Stimulated activated CD4-positive, alpha-beta T cell treated with anti-CD3 and anti-CD28 coated beads, Interleukin-15, amount 100 ng/mL, for 1 hour (primary cell): ENCODE data around the gene GNAI1.

ENCODE experiments used
- DNase-seq, 2 donors: peaks; one replicate each; pipeline ENCODE4 v3.0.0-alpha.2; 2020; ENCODE audit warnings: low read depth in 1 of 2, low spot score in 1 of 2

GNAI1 gene

DNA sequence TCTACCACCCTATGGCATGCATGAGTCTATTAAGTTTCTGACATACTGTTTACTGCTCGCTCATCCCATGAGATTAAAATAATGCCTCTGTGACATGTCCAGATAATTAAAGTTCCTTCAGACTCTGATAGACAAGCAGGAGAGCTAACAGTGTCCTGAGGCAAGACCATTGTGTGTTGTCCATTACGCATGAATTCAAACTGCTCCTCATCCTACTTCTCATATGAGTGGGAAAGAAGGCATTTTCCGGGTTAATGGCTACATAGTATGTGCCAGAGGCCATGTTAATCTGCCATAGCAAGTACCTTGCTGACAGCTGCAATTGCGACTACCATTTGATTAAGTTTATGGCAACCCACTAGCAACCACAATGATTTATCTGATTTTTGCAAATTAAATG is 113.3 kb downstream of the GNAI1 start:
- no peak for DNase-seq

GRCh38 chr7:80249184-80249583 is 114.6 kb downstream of the GNAI1 start:
- DNase-seq, result no peak

- DNase-seq, result no peak
Measured at GRCh38 chr7:80249619-80250295, 115.1 kb downstream of the GNAI1 start.

DNA sequence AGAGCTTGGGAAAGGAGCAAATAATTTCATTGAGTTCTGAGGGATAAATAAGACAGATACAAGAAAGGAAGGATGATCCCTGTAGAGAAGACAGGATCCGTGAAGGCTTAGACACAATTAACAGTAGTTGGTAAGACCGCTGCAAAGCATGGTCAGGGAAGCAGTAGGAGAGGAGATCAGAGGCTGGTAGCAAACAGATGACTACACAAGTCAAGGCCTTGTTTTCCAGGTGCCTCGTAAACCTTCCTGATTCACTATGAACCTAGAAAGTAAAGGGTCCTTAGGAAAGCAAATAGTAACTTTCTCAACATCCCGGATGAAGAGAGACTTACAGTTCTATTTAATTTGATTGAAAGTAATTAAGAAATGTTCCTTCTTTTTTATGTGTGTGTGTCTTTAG is 118.6 kb downstream of the GNAI1 start:
- no peak for DNase-seq

- no peak for DNase-seq
Measured at GRCh38 chr7:80253653-80254052, 119.0 kb downstream of the GNAI1 start.

- DNase-seq, result no peak
Measured at GRCh38 chr7:80255656-80256055, 121.0 kb downstream of the GNAI1 start.

- DNase-seq, result no peak
Measured at GRCh38 chr7:80257756-80258155, 123.1 kb downstream of the GNAI1 start.

- DNase-seq, result no peak
Measured at GRCh38 chr7:80260606-80261005, 126.0 kb downstream of the GNAI1 start.

- DNase-seq, result no peak
Measured at GRCh38 chr7:80263333-80263732, 128.7 kb downstream of the GNAI1 start.

- no peak for DNase-seq
Measured at GRCh38 chr7:80263821-80264220, 129.2 kb downstream of the GNAI1 start.

GRCh38 chr7:80264769-80265495 is 130.3 kb downstream of the GNAI1 start:
- no peak for DNase-seq

DNA sequence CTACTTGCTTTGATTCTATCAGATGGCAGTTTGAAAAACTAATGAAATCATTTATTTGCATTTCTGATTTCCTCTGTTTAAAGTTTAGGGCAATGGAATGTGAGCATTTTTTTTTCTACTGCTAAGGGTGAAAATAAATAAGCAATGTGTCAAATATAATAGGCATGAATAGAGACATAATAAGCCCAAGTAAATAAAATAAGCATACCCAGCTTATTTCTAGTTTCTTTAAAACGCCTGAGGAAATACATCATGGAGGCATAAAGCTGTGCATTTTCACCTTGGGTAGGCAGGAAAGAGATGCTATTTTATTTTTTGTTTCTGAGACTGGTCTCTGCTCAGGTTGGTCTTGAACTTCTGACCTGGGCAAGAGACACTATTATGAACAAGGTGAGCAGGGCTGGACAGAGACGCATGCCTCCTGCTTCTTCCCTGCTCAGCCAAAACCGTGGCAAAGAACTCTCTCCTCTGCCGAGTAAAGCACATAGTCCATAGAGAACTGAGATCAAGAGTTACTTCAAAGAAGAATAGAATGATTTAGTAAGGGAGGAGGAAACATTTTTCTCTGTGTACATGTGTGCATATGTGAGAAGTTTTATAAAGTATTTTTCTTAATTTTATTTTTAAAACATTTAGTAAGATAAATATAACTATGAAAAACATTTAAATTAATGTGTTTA is 138.1 kb downstream of the GNAI1 start:
- DNase-seq, result no peak

GRCh38 chr7:80273327-80273726 is 138.7 kb downstream of the GNAI1 start:
- no peak for DNase-seq

DNA sequence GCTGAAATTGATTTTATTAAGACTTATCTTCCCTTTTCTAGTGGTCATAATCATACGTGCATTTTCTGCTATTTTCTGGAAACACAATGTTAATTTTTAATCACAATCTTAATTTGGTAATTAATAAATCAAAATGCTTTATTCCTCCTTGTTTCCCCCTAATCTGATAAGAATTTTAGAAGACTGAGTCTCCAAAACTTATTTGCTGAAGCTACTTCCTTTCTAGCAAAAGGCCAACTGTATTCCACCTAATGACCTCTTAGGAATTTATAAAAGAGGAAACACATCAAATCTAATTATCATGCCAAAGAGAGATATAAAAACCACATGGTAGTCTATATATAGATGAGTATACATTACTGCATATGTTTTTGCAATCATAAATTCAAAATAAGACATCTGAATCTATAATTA is 140.6 kb downstream of the GNAI1 start:
- DNase-seq, result no peak
